GM12801 (cell line): ENCODE results near the gene ZNF296.

Experiments used
- CTCF ChIP-seq: IDR thresholded peaks from one replicate; pipeline ENCODE4 v1.5.1; 2011; ENCODE audit warnings: control low read depth; ENCODE audit not compliant: insufficient read length; ENCODE audit errors: extremely low read depth

The ZNF296 gene

GRCh38 chr19:45076029-45076850 is at the start of gene ZNF296:
TSS of gene ZNF296 (minus strand) at chr19:45076478. CDS start at chr19:45076373, 105 bp downstream.
- TF ChIP-seq CTCF: no peak

- no peak for TF ChIP-seq CTCF
Measured at GRCh38 chr19:45125360-45125759, 49.1 kb upstream of the ZNF296 start.

GRCh38 chr19:45124021-45124420 is 47.7 kb upstream of the ZNF296 start:
- TF ChIP-seq CTCF: no peak

- no peak for TF ChIP-seq CTCF
Measured at GRCh38 chr19:45123440-45123850, 47.2 kb upstream of the ZNF296 start.

GRCh38 chr19:45122832-45123231 is 46.6 kb upstream of the ZNF296 start:
- no peak for TF ChIP-seq CTCF

- TF ChIP-seq CTCF: no peak
Measured at GRCh38 chr19:45121827-45122345, 45.6 kb upstream of the ZNF296 start.

GRCh38 chr19:45119582-45119981 is 43.3 kb upstream of the ZNF296 start:
- TF ChIP-seq CTCF: no peak
